ENCODE data around the gene SPAAR. TPM values are rescaled to one million over a fixed set of nuclear protein-coding genes. Genes with fewer than 3 reads are reported as not detected.
"Not testable (repeated sequence)": the region's sequence is repeated elsewhere in the genome, so short reads cannot be mapped to it uniquely, and the experiment has no call there.

Gene SPAAR
- total RNA-seq, 1 donor = under 0.01 TPM

GRCh38 chr9:35919212-35920008, 10.1 kb downstream of the SPAAR start:
- DNase-seq (ENCODE audit: low read depth in 2 of 3, low spot score in 2 of 3) = no peak

- peak in 1 of 3 donors; percentile 80 for DNase-seq (ENCODE audit: low read depth in 2 of 3, low spot score in 2 of 3)
Measured at GRCh38 chr9:35920051-35920620, 10.8 kb downstream of the SPAAR start.

- no peak for DNase-seq (ENCODE audit: low read depth in 2 of 3, low spot score in 2 of 3)
Measured at GRCh38 chr9:35923598-35923926, 14.3 kb downstream of the SPAAR start.

- DNase-seq (ENCODE audit: low read depth in 2 of 3, low spot score in 2 of 3) = peak in 2 of 3 donors; percentile 51 to 54
Measured at GRCh38 chr9:35923927-35924763, 14.9 kb downstream of the SPAAR start.

GRCh38 chr9:35928591-35929452, 19.5 kb downstream of the SPAAR start:
- no peak for DNase-seq (ENCODE audit: low read depth in 2 of 3, low spot score in 2 of 3)

DNA sequence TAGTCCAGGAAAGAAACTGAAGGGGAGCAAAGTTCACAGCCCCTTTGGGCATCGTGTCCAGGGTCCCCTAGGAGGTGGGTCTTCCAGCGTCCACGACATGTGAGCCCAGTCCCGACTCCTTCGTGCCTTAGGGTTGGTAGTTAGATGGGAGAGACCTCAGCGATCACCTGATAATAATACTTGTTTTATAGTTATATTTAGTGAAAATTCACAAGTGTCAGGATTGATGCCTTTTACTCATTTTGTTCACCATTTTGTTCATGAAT, 20.1 kb downstream of the SPAAR start:
- no peak for DNase-seq (ENCODE audit: low read depth in 2 of 3, low spot score in 2 of 3)

- no peak for DNase-seq (ENCODE audit: low read depth in 2 of 3, low spot score in 2 of 3)
Measured at GRCh38 chr9:35930521-35930920, 21.2 kb downstream of the SPAAR start.

DNA sequence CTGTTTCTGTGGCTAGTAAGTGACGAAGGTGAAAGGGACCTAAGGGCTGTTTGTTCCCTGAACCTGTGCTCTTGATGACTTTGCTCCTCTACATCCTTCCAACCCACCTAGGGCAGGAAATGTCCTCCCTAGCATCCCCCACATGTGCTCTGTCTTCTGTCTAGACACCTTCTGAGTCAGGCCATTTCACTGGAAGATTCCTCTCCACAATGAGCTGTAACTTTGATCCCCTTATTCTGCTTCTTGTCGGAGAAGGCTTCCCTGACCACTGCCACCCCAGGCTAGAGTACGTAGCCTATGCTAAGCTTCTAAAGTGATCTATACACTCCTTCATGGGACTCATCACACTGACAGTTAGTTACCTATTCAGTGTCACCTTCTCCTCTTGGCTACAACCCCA, 21.7 kb downstream of the SPAAR start:
- DNase-seq (ENCODE audit: low read depth in 2 of 3, low spot score in 2 of 3) = no peak

DNA sequence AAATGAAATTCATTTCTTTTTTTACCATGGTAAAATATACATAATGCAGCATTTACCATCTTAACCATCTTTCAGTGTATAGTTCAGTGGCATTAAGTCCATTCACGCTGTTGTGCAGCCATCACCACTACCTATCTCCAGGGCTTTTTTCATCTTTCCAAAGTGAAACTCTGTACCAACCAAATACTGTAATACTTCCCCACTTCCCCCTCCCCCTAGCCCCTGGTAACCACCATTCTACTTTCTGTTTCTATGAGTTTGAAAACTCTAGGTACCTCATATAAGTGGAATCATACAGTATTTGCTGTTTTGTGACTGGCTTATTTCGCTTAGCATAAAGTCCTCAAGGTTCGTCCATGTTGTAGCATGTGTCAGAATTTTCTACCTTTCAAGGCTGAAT, 23.4 kb downstream of the SPAAR start:
- peak in 1 of 3 donors; percentile 59 for DNase-seq (ENCODE audit: low read depth in 2 of 3, low spot score in 2 of 3)

- no peak for DNase-seq (ENCODE audit: low read depth in 2 of 3, low spot score in 2 of 3)
Measured at GRCh38 chr9:35933550-35934067, 24.3 kb downstream of the SPAAR start.

GRCh38 chr9:35934069-35934468, 24.8 kb downstream of the SPAAR start:
- DNase-seq (ENCODE audit: low read depth in 2 of 3, low spot score in 2 of 3) = not testable (repeated sequence)

DNA sequence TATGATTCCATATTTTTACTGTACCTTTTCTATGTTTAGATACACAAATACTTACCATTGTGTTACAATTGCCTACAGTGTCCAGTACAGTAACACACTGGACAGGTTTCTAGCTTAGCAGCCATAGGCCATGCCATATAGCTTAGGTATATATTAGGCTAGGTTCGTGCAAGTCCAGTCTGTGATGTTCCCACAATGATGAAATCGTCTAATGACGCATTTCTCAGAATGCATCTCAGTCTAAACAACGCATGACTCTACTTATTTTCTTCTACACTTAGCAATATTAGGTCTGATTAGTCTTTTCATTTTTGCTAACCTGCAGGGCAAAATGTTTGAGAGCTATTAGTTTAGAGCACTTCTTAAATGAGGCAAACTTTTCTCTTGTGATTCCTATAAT, 26.0 kb downstream of the SPAAR start:
- no peak for DNase-seq (ENCODE audit: low read depth in 2 of 3, low spot score in 2 of 3)

DNA sequence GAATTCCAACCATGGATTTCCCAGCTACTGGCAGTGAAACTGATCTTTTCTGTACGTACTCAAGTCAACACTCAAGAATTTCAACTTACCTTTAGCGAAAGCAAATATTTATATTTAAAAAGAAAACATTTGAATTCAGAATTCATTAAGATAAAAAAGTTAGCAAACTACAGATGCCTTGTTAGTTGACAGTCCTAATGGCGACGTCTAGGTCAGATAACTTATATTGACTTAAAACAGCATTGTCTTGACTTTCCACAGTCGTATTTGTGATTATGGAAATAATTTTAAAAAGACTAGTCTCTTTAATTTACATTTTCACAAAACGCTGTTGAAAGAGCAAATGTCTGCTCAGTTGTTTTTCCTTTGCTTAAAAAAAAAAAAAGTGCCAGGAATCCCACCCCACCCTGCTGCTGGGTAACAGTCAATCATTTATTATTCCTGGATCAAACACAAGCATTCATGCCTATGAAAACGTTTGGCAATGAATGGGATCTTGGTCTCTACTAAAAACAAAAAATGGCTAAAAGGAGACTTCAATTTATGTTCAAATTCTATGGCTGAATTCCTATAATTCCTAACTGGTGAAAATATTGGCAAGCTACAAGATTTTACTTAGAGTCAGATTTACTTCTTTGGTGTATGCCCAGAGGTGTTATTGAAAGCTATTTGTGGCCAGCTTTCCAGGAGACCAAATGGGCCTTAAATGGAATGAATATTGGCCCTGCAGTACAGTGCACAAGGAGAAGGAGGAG, 26.6 kb downstream of the SPAAR start:
- DNase-seq (ENCODE audit: low read depth in 2 of 3, low spot score in 2 of 3) = no peak

- DNase-seq (ENCODE audit: low read depth in 2 of 3, low spot score in 2 of 3) = peak in 1 of 3 donors; percentile 21
Measured at GRCh38 chr9:35937227-35937626, 27.9 kb downstream of the SPAAR start.

- no peak for DNase-seq (ENCODE audit: low read depth in 2 of 3, low spot score in 2 of 3)
Measured at GRCh38 chr9:35938474-35939356, 29.4 kb downstream of the SPAAR start.

GRCh38 chr9:35939679-35940250, 30.5 kb downstream of the SPAAR start:
- DNase-seq (ENCODE audit: low read depth in 2 of 3, low spot score in 2 of 3) = no peak

GRCh38 chr9:35940458-35941407, 31.4 kb downstream of the SPAAR start:
- DNase-seq (ENCODE audit: low read depth in 2 of 3, low spot score in 2 of 3) = peak in 1 of 3 donors; percentile 50

GRCh38 chr9:35942286-35942685, 33.0 kb downstream of the SPAAR start:
- no peak for DNase-seq (ENCODE audit: low read depth in 2 of 3, low spot score in 2 of 3)

Data from hematopoietic multipotent progenitor cell (in vitro differentiated cells).